GM18507 (cell line): Measurements from ENCODE around the gene PRPF4.
"Not testable (repeated sequence)": the region's sequence is repeated elsewhere in the genome, so short reads cannot be mapped to it uniquely, and the experiment has no call there.

Source experiments
- DNase-seq: peaks from one replicate; pipeline ENCODE4 v3.0.0; 2011; ENCODE audit warnings: low read depth; ENCODE audit not compliant: insufficient read length; ENCODE audit errors: extremely low spot score
- FAIRE-seq: peaks from 2 replicates; lab custom pipeline; 2011; peaks lifted over from hg19 to GRCh38; lab: Jason Lieb, UNC

Gene PRPF4

GRCh38 chr9:113275157-113276131 lies at the start of gene PRPF4, which contains the start of gene CDC26:
TSS of gene PRPF4 (plus strand) at chr9:113275658. CDS start at chr9:113275744, 86 bp downstream.
TSS of gene CDC26 (minus strand) at chr9:113275572. CDS start at chr9:113272507, 3,065 bp downstream.
- FAIRE-seq (peak; percentile 98), DNase-seq (peak; percentile 97)

- FAIRE-seq (no peak), DNase-seq (no peak)
These were observed 48.0 kb upstream of the PRPF4 start for GRCh38 chr9:113227436-113227835.

GRCh38 chr9:113228130-113228665 lies 47.3 kb upstream of the PRPF4 start:
- FAIRE-seq (no peak), DNase-seq (no peak)

- DNase-seq (no peak), FAIRE-seq (no peak)
These were observed 43.8 kb upstream of the PRPF4 start for GRCh38 chr9:113231701-113232100.

- not testable (repeated sequence) for FAIRE-seq, DNase-seq
These were observed 39.7 kb upstream of the PRPF4 start for GRCh38 chr9:113235701-113236255.

GRCh38 chr9:113237026-113237425 lies 38.4 kb upstream of the PRPF4 start:
- FAIRE-seq = no peak
- no peak for DNase-seq

GRCh38 chr9:113238202-113238858 lies 37.1 kb upstream of the PRPF4 start:
- DNase-seq (no peak), FAIRE-seq (no peak)

- no peak for FAIRE-seq
- no peak for DNase-seq
These were observed 36.6 kb upstream of the PRPF4 start for GRCh38 chr9:113238859-113239232.

GRCh38 chr9:113241161-113241560 lies 34.3 kb upstream of the PRPF4 start:
- no peak for DNase-seq
- no peak for FAIRE-seq

GRCh38 chr9:113244556-113244955 lies 30.9 kb upstream of the PRPF4 start:
- DNase-seq (no peak), FAIRE-seq (no peak)

- no peak for DNase-seq
- no peak for FAIRE-seq
These were observed 29.6 kb upstream of the PRPF4 start for GRCh38 chr9:113245894-113246293.

- DNase-seq (no peak), FAIRE-seq (no peak)
These were observed 28.5 kb upstream of the PRPF4 start for GRCh38 chr9:113246928-113247327.

GRCh38 chr9:113247640-113248039 lies 27.8 kb upstream of the PRPF4 start:
- DNase-seq = no peak

GRCh38 chr9:113249661-113250060 lies 25.8 kb upstream of the PRPF4 start:
- DNase-seq, FAIRE-seq: not testable (repeated sequence)

More at GRCh38 chr9:113247640-113248039, 27.8 kb upstream of the PRPF4 start:
- no peak for FAIRE-seq

- no peak for FAIRE-seq
- DNase-seq = no peak
These were observed 24.7 kb upstream of the PRPF4 start for GRCh38 chr9:113250807-113251206.

GRCh38 chr9:113254991-113255390 lies 20.5 kb upstream of the PRPF4 start:
- FAIRE-seq = no peak

GRCh38 chr9:113255438-113255837 lies 20.0 kb upstream of the PRPF4 start:
- no peak for DNase-seq
- FAIRE-seq = no peak

More at GRCh38 chr9:113254991-113255390, 20.5 kb upstream of the PRPF4 start:
- DNase-seq = no peak

GRCh38 chr9:113257863-113258262 lies 17.6 kb upstream of the PRPF4 start:
- FAIRE-seq = no peak
- DNase-seq = no peak

- DNase-seq (no peak), FAIRE-seq (no peak)
These were observed 17.2 kb upstream of the PRPF4 start for GRCh38 chr9:113258282-113258681.
